HG03558 (cell line): ENCODE data around the gene ITPRIPL1.

Experiments
- ATAC-seq: cut with Tn5 transposase; IDR thresholded peaks from one replicate; pipeline ENCODE4 v1.9.1; 2021; ENCODE audit warnings: moderate number of reproducible peaks; ENCODE audit not compliant: unreplicated experiment; ENCODE audit errors: extremely low read depth

Gene ITPRIPL1

DNA sequence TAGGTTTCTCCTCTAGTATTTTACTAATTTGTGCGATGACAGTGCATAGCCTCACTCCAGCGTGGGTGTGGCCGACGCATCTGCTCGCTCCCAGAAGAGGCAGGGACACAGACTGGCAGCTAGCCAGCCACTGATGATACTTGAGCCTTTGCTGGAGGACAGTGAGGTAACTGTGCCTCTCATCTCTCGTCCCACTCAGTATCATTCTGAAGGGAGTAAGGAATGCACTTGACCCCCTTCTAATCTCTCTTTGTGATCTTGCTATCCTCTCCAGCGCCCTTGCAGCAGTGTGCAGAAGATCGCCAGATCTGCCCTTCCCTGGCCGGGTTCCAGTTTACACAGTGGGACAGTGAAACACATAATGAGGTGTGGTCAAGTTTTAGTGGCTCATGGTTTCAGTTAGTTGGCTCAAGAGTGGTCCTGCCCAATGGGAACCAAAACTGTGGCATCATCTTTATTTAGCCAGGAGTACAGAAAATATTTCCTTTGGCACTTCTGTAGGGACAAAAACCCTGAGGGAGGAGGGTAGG is 28.0 kb downstream of the ITPRIPL1 start:
- ATAC-seq: no peak

GRCh38 chr2:96353606-96354101 is 28.5 kb downstream of the ITPRIPL1 start:
- ATAC-seq: no peak

GRCh38 chr2:96354492-96354891 is 29.4 kb downstream of the ITPRIPL1 start:
- no peak for ATAC-seq

DNA sequence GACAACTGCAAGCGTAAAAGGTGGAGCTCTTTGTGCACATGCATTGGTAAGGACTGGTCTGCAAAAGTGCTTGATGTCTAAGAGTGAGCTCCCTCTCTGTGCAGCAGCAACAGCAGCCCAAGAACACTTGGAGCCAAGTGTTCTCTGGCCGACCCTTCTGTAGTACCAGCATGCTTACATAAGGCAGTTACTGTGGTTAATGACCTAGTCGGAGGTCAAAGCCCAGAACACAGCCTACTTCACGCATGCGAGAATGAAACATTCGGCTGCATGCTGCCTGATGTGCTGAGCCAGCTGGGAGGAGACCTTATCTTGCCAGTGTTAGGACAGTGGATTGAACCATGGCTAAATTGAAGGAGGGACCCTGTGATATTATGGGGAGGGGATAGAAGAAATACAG is 31.8 kb downstream of the ITPRIPL1 start:
- ATAC-seq: no peak

DNA sequence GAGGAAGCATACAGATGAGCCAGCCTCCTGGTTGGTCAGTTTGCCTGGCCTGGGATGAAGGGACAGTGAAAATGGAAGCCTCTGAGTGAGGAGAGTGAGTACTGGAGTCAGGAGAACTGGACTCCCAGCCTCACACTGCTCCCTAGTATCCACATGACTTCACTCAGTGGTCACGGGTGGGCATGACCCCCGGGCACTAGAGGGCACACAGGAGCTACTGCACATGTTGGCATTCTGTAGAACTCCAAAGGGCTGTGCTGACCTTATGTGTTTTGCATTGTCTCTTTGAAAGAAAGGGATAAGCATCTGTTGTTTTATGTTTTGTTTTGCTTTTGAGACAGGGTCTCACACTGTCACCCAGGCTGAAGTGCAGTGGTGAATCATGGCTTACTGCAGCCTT is 34.2 kb downstream of the ITPRIPL1 start:
- ATAC-seq: no peak

DNA sequence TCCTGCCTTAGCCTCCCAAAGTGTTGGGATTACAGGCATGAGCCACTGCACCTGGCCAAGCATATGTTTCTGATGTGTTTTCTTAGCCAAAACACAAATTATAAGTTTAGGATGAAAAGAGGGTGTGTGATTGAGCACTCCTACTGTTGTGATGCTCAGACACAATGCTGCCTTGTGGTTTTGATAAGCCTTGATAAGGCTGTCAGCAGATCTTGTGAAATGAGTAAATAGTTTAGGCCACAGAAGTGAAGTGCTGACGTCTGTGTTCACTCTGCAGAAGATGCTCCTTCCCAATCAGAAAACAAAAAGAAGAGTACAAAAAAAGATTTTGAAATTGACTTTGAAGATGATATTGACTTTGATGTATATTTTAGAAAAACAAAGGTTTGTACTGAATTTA is 34.7 kb downstream of the ITPRIPL1 start:
- no peak for ATAC-seq

- no peak for ATAC-seq
Observed at GRCh38 chr2:96361751-96362150, 36.6 kb downstream of the ITPRIPL1 start.

DNA sequence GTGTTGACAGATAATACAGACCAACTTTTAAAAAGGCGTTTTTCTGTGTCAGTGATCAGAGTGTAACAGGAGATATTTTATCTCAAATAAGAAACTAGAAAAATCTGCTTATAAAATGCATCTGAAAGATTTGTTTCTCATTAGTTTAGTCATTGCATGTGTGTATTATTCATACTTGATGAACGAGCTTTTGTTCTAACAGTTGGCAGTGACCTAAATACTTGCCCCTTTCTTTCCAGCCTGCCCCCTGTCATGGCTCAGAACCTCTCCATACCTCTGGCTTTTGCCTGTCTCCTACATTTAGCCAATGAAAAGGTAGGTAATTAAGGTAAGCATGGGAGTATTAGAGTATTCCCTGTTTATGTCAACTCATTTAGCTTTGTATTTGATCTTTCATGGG is 44.1 kb downstream of the ITPRIPL1 start:
- no peak for ATAC-seq

GRCh38 chr2:96374211-96374951 is 49.3 kb downstream of the ITPRIPL1 start:
- ATAC-seq: no peak
